Right lobe of liver (tissue), 4 donors: ENCODE measurements around the gene RANBP1.

ENCODE experiments used
- CTCF ChIP-seq, 4 donors: fragments of 200-600 bp in 3 of 4; fragments of 450-650 bp in 1 of 4; IDR thresholded peaks; one replicate each; pipeline versions ENCODE4 v1.5.1 to v1.8.0; 2016 to 2022; ENCODE audit warnings: antibody characterized with exemption in 4 of 4, mild to moderate bottlenecking in 2 of 4
- POLR2A ChIP-seq: fragments of 450-650 bp; IDR thresholded peaks from one replicate; pipeline ENCODE4 v1.6.1; 2017; ENCODE audit warnings: antibody characterized with exemption, mild to moderate bottlenecking
- donor health status: DM: no; HTN: no; CAD: no.
- donor health status: DM: no; HTN: no; CAD: no.
- donor health status: DM: no; HTN: yes; CAD: no.

GRCh38 chr22:20105456-20106204 is 10.3 kb upstream of the RANBP1 start:
- TF ChIP-seq CTCF (IDR thresholded peaks at IDR 0.05) (no peak), POLR2A (no peak)
